BLaER1 treated with 17β-estradiol and CSF1 and Interleukin-3, amounts not matched to agents 10 nM and 100 nM (cell line): Measurements from ENCODE around the gene DCP1B.

Experiments
- H3K27ac ChIP-seq, 11 experiments: shearing (Covaris generic); formaldehyde crosslinking; 2 replicates each; pipeline ENCODE4 v1.8.1; 2022
- H3K27me3 ChIP-seq, 11 experiments: shearing (Covaris generic); formaldehyde crosslinking; 2 replicates each; pipeline ENCODE4 v1.8.1; 2022
- H3K36me3 ChIP-seq, 11 experiments: shearing (Covaris generic); formaldehyde crosslinking; 2 replicates each; pipeline ENCODE4 v1.8.1; 2022
- H3K4me1 ChIP-seq, 10 experiments: shearing (Covaris generic); formaldehyde crosslinking; 2 replicates each; pipeline ENCODE4 v1.8.1; 2022
- H3K4me2 ChIP-seq, 11 experiments: shearing (Covaris generic); formaldehyde crosslinking; 2 replicates each; pipeline ENCODE4 v1.8.1; 2022
- H3K4me3 ChIP-seq, 10 experiments: shearing (Covaris generic); formaldehyde crosslinking; 2 replicates each; pipeline ENCODE4 v1.8.1; 2022
- H3K9ac ChIP-seq, 11 experiments: shearing (Covaris generic); formaldehyde crosslinking; 2 replicates each; pipeline ENCODE4 v1.8.1; 2022
- H3K9me3 ChIP-seq, 11 experiments: shearing (Covaris generic); formaldehyde crosslinking; replicated peaks in 1 of 11; 2 replicates each; pipeline ENCODE4 v1.8.1; 2022
- H4K20me1 ChIP-seq, 11 experiments: shearing (Covaris generic); formaldehyde crosslinking; 2 replicates each; pipeline ENCODE4 v1.8.1; 2022
- Cebpa-rat ChIP-seq, 11 experiments: shearing (Covaris generic); IDR thresholded peaks; 2 replicates each; pipeline ENCODE4 v1.8.1; 2022

Gene DCP1B

DNA sequence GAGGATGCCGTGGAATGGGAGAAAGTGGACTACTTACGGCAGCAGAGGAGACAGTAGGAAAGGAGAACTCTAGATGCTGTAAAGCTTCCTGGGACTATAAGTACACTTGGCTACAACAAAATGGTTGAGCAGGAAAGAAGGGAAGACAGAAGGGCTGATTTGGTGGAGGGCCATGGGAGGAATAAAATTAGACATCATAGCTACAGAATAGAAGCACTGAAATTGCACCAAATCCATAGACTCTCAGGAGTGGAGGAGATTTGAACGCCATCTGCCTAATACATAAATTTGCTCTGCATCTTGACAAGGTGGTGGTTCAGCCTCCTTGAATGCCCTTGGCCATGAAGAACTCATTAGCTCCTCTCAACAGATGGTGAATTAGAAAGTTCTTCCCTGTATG lies 16.3 kb upstream of the DCP1B start:
- Histone ChIP-seq H3K4me3 (no peak overlapping the region), H4K20me1 (no peaks in the 10 kb centered on the region), H3K4me2 (no peak overlapping the region), H3K27me3 (no peaks in the 10 kb centered on the region), H3K27ac (no peak overlapping the region), H3K9me3 (no peaks in the 10 kb centered on the region), H3K36me3 (no peaks in the 10 kb centered on the region), H3K9ac (no peak overlapping the region), H3K4me1 (no peaks in the 10 kb centered on the region)
- TF ChIP-seq Cebpa-rat (IDR thresholded peaks at IDR 0.05): no peak

DNA sequence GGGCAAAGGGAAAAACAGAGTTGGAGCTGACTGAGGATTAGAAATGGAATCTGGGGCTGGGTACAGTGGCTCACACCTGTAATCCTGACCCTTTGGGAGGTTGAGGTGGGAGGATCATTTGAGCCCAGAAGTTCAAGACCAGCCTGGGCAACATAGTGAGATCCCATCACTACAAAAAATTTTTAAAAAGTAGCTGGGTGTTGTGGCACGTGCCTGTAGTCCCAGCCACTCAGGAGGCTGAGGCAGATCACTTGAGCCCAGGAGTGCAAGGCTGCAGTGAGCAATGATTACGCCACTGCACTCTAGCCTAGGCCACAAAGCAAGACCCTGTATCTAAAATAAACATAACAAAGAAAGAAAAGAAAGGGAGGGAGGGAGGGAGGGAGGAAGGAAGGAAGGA lies 14.9 kb upstream of the DCP1B start:
- no peaks in the 10 kb centered on the region for H3K36me3 ChIP-seq

GRCh38 chr12:2018391-2018790 lies 14.1 kb upstream of the DCP1B start:
- Histone ChIP-seq H3K9me3 (no peaks in the 10 kb centered on the region), H4K20me1 (no peaks in the 10 kb centered on the region), H3K27ac (no peak overlapping the region), H3K4me2 (peak overlapping the region in 2 of 11 experiments; percentile 1 to 18; a peak in 1 of 22 replicates), H3K4me3 (no peak overlapping the region), H3K9ac (no peak overlapping the region), H3K4me1 (no peaks in the 10 kb centered on the region), H3K27me3 (no peaks in the 10 kb centered on the region), H3K36me3 (no peaks in the 10 kb centered on the region)
- TF ChIP-seq Cebpa-rat (IDR thresholded peaks at IDR 0.05): no peak

More for the DNA sequence above, 14.9 kb upstream of the DCP1B start:
- no peaks in the 10 kb centered on the region for H3K4me1 ChIP-seq
- no peak overlapping the region for H3K4me2 ChIP-seq
- no peaks in the 10 kb centered on the region for H3K27me3 ChIP-seq
- H3K4me3 ChIP-seq: no peak overlapping the region
- no peaks in the 10 kb centered on the region for H3K9me3 ChIP-seq
- no peak overlapping the region for H3K27ac ChIP-seq
- H4K20me1 ChIP-seq: no peaks in the 10 kb centered on the region
- no peak overlapping the region for H3K9ac ChIP-seq
- no peak for TF ChIP-seq Cebpa-rat (IDR thresholded peaks at IDR 0.05)

GRCh38 chr12:2017546-2018337 lies 13.5 kb upstream of the DCP1B start:
- Histone ChIP-seq H3K9me3 (no peaks in the 10 kb centered on the region), H3K4me2 (no peak overlapping the region), H3K27me3 (no peaks in the 10 kb centered on the region)

DNA sequence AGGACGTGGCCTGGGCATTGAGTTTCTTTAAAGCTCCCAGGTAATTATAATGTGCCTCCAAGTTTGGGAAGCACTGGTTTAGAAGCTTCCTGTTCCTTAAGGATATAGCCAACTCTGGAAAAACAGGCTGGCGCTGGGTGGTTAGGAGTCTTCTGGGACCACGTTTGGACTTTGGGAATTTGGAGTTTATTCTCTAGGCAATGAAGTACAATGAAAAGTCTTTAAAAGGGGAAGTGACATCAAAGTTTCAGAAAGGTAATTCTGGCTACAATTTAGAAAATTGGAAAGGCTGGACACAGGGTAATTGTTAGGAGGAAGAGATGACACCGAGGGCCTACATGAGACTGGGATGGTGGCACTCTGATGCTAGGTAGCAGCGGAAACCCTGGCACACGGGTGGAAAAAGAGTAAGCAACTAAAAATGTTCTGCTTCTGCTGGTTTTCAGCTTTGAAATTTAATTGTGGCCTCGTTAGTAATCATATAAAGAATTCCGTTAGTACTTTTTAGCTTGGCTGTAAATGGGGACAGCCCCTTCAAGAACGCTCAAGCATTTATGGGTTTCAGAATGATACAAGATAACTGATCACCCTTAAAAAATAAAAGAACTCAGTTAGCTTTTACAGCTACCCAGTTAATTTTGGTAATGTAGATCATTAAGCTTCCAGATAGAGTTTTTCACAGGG lies 12.7 kb upstream of the DCP1B start:
- H3K4me3 ChIP-seq: no peak overlapping the region
- no peaks in the 10 kb centered on the region for H3K27me3 ChIP-seq
- no peaks in the 10 kb centered on the region for H3K4me1 ChIP-seq
- H4K20me1 ChIP-seq: no peaks in the 10 kb centered on the region
- H3K4me2 ChIP-seq: no peak overlapping the region
- no peaks in the 10 kb centered on the region for H3K9me3 ChIP-seq
- no peak overlapping the region for H3K9ac ChIP-seq
- no peak overlapping the region for H3K27ac ChIP-seq
- no peak for TF ChIP-seq Cebpa-rat (IDR thresholded peaks at IDR 0.05)
- H3K36me3 ChIP-seq: no peaks in the 10 kb centered on the region

More at GRCh38 chr12:2017546-2018337, 13.5 kb upstream of the DCP1B start:
- Histone ChIP-seq H3K4me3 (no peak overlapping the region), H3K36me3 (no peaks in the 10 kb centered on the region), H3K9ac (no peak overlapping the region), H3K4me1 (no peaks in the 10 kb centered on the region), H4K20me1 (no peaks in the 10 kb centered on the region), H3K27ac (no peak overlapping the region)
- no peak for TF ChIP-seq Cebpa-rat (IDR thresholded peaks at IDR 0.05)

DNA sequence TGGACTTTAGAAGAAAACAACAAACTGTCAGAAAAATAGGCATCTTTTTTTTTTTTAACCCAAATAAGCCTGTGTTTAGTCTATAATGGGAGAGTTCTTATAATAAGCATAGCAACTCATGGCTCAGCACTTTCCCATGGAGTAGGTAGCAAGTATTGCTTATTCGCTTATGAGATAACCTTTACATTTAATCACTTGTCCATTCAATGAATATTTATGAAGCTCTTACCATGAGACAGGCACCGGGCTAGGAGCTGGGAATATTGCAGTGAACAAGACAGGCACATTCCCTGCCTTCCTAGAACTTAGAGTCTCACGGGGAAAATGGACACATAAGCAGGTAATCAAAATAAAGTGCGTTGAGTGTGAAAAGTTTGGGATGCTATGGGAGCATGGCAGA lies 10.0 kb upstream of the DCP1B start:
- H3K9ac ChIP-seq: no peak overlapping the region
- no peaks in the 10 kb centered on the region for H3K27me3 ChIP-seq
- H3K9me3 ChIP-seq: no peaks in the 10 kb centered on the region
- H4K20me1 ChIP-seq: no peaks in the 10 kb centered on the region
- no peak overlapping the region for H3K4me2 ChIP-seq
- H3K27ac ChIP-seq: no peak overlapping the region
- no peaks in the 10 kb centered on the region for H3K36me3 ChIP-seq
- no peak overlapping the region for H3K4me3 ChIP-seq
- H3K4me1 ChIP-seq: peaks cover 0 to 4% (median 0%) of the 10 kb centered on the region in 10 experiments; a peak in 1 of 20 replicates
- TF ChIP-seq Cebpa-rat (IDR thresholded peaks at IDR 0.05): no peak

- Histone ChIP-seq H3K4me2 (no peak overlapping the region), H3K4me1 (peaks cover 0 to 4% (median 0%) of the 10 kb centered on the region in 10 experiments; a peak in 1 of 20 replicates), H4K20me1 (no peaks in the 10 kb centered on the region), H3K27ac (no peak overlapping the region), H3K9ac (no peak overlapping the region), H3K27me3 (no peaks in the 10 kb centered on the region), H3K9me3 (no peaks in the 10 kb centered on the region), H3K4me3 (no peak overlapping the region), H3K36me3 (no peaks in the 10 kb centered on the region)
- no peak for TF ChIP-seq Cebpa-rat (IDR thresholded peaks at IDR 0.05)
These were observed 9.4 kb upstream of the DCP1B start for GRCh38 chr12:2013527-2014223.

- H3K9me3 ChIP-seq: no peaks in the 10 kb centered on the region
- no peak overlapping the region for H3K9ac ChIP-seq
- H3K27ac ChIP-seq: no peak overlapping the region
- H3K27me3 ChIP-seq: no peaks in the 10 kb centered on the region
- no peaks in the 10 kb centered on the region for H4K20me1 ChIP-seq
- TF ChIP-seq Cebpa-rat (IDR thresholded peaks at IDR 0.05): no peak
- H3K4me1 ChIP-seq: peaks cover 0 to 4% (median 0%) of the 10 kb centered on the region in 10 experiments; a peak in 1 of 20 replicates
- no peak overlapping the region for H3K4me2 ChIP-seq
- no peaks in the 10 kb centered on the region for H3K36me3 ChIP-seq
- H3K4me3 ChIP-seq: no peak overlapping the region
These were observed 8.8 kb upstream of the DCP1B start for GRCh38 chr12:2013086-2013485.
